ENCODE measurements around the gene ATP11A. TPM values are rescaled to one million over a fixed set of nuclear protein-coding genes. Genes with fewer than 3 reads are reported as not detected.

The ATP11A gene
- total RNA-seq, 1 donor from 2014 or later: 75.6 TPM

DNA sequence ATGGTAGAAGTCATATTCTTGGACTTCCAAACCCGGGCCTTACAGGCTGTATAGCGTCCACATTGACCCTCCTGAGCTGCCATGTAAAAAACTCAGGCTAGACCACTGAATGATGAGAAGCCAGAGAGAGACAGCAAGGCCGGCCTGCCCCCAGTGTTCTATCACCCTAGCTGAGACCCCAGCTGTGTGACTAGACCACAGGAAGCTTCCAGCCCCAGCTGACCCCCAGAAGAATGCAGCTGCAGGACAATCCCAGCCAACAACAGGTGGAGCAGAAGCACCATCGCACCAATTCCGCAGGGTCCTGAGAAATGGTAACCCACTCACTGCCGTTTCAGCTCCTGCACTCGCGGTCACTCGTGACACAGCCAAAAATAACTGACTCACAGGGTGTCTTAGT, 2.9 kb upstream of the ATP11A start:
- ATAC-seq: no peak
- no peak for DNase-seq (ENCODE audit: low spot score)
- intact Hi-C loops (cut with DNase I): no loop called here

DNA sequence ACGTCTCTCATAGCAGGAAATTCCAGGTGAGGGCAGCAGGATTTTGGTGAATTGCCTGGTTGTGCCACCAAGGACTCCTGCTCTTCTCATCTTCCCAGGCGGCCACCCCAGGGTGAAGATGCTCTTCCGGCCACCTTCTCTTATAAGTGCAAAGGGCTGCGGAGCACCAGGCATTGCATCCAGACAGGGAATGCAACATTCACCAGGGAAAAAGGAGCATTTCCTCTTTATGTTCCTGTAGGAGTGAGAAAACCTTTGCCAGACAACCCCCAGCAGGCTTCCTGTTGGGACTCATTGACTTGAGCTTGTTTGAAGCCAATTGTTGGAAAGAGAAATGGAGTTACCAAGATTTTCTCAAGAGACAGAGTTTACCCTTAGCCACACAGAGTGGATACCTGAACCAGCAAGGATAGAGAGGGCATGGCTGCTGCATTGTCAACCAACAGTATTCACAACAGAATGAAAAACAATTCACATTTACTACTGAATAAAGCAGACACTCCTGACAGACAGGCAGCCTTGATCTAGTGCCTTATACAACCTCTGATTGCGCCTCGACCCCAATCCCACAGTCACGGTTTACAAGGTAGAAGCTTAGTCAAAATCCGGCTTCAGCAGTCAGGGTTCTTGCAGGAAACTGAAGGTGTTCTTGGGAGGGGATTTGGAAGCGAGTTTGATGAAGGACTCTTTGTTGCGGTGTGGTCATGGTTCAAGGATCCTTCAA, 1.8 kb upstream of the ATP11A start:
- DNase-seq (ENCODE audit: low spot score): no peak
- intact Hi-C loops (cut with DNase I): no loop called here
- no peak for ATAC-seq

DNA sequence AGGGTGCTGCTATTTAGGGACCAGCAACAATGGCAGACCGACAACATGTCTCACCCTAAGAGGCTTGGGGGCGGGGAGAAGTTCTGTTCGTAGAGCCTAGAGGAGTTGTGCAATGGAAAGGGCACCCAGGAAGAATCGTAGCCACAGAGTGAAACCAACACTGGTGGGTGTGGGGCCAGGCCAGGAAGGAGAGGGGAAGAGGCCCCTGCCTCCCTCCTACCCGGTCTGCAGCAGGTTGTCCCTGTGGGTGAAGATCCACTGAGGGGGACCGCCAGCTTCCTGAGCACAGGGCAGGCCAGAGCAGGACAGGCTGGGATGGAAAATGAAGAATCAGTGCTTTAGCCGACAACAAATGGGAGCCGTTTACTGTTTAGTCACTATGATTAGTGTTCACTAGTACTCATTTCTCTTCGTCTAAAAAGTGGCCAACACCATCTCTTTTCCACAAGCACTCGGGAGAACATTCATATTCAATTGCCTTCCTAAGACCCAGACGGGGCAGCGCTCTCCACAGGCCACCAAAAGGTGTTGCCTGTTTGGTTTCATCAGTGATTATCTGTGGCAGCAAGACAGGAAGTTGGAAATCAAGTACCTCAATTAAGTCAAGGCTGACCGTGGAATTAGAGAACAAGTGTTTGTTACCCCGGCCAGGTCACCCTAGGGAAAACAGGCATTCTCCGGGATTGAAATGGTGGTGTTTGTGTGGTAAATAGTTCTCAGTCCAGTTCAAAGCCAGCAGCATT, 1.1 kb upstream of the ATP11A start:
- intact Hi-C loops (cut with DNase I): no loop called here
- ATAC-seq (peak; percentile 1), DNase-seq (ENCODE audit: low spot score) (no peak)

DNA sequence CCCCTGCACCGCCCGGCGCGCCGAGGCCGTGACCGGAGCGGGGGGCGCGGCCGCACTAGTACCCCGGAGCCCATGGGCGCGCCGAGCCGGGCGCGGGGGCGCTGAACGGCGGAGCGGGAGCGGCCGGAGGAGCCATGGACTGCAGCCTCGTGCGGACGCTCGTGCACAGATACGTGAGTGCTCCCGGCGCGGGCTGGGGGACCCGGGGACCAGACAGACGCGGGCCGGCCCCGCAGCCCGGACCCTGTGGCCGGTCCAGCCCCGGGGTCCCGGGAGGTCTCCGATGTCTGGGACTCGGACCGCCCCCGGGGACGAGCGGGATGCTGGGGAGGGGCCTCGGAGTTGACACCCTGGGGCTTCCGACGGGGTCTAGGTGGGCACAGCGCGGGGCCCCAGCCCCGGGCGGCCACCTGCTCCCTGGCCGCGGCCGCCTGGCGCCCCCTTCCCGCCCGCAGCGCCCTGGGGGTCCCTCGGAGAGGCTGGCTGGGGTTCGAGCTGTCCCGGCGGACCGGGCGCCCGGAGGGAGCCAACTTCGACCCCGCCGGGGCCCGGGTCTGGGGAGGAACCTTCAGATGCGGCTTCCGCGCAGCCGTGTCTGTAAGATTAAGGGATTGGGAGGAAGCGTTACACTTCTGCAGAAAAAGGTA, 568 bp downstream of the ATP11A start:
- intact Hi-C loops (cut with DNase I): no loop called here
- ATAC-seq (no peak), DNase-seq (ENCODE audit: low spot score) (peak; percentile 74)

DNA sequence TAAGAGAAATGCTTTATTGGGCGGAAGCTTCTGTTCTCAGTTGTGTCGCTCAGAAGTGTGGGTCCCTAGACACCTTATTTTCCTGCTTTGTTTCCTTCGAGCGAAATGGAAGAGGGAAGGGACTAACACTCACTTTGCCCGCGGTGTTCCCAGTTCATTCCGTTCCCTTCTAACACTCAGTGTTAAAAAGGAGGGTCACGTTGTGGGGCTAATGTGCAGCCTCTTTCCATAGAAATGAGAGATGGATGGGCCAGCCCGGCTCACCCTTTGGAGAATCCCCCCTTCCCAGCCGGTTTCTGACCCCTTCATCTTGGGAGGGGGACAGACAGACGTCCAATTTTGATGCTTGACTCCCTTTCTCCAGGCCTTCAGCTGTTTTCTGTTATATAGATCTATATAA, 2.3 kb downstream of the ATP11A start:
- intact Hi-C loops (cut with DNase I): no loop called here
- DNase-seq (ENCODE audit: low spot score) (peak; percentile 47), ATAC-seq (no peak)

DNA sequence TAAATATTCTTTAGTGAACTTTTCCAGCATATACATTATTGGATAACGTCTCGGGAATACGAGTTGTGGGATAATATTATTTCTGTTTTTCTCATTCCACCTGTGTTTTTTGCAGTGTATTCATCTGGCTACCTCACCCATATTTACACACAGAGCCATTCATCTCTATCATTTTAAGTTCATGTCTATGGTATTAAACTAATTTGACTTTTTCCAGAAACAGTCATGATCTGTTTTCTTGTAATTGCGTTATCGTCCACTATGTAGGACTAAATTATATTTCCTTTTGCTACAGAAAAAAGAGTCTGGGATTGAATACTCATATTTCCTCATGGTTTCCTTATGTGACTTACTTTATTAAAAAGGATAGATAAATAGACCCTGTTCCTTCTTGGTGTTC, 2.7 kb downstream of the ATP11A start:
- no peak for ATAC-seq
- DNase-seq (ENCODE audit: low spot score): no peak
- intact Hi-C loops (cut with DNase I): no loop called here

DNA sequence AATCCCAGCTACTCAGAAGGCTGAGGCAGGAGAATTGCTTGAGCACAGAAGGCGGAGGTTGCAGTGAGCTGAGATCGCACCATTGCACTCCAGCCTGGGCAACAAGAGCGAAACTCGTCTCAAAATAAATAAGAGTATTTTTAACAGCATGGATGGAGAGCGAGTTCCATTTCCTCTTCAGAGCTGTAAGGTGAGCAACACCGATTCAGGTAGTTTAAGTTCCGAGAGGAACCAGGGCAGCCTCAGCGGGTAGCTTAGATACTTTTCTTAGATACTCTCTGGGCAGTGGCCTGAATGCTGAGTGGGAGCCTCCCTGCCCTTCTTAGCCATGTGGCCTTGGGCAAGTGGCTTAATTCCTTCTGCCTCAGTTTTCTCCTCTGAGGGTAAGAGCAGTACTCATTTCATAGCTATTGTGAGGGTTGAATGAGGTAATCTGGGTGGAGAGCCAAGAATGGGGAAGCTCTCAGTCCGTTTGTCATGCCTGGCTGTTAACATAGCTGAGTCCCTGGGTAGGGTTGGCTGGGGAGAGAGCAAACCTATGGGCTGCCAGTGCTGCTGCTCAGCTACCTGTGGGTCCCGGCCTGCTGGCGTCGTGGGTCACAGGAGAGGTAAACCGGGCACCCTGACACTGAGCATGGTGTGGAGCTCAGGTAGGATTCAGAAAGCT, 4.1 kb downstream of the ATP11A start:
- intact Hi-C loops (cut with DNase I): no loop called here
- ATAC-seq (no peak), DNase-seq (ENCODE audit: low spot score) (peak; percentile 47)

DNA sequence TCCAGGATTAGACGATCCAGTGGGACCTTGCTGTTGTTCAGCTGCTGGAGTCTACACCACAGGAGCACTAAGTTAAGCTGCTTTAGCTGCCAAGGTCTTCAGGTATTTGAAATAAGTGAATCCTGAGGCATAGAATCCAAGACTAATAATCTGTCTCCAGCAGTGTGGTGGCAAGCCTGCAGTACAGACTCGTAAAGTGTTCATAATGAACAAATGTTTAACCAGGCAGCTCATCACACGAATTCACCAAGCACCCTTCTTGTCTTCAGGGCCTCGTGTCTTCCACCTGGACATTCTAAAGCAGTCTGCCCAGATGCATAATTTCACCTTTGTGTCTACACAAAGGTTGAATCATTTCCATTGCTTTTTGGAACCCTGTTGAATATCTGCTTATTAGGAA, 5.3 kb downstream of the ATP11A start:
- intact Hi-C loops (cut with DNase I): no loop called here
- no peak for ATAC-seq
- DNase-seq (ENCODE audit: low spot score): no peak

DNA sequence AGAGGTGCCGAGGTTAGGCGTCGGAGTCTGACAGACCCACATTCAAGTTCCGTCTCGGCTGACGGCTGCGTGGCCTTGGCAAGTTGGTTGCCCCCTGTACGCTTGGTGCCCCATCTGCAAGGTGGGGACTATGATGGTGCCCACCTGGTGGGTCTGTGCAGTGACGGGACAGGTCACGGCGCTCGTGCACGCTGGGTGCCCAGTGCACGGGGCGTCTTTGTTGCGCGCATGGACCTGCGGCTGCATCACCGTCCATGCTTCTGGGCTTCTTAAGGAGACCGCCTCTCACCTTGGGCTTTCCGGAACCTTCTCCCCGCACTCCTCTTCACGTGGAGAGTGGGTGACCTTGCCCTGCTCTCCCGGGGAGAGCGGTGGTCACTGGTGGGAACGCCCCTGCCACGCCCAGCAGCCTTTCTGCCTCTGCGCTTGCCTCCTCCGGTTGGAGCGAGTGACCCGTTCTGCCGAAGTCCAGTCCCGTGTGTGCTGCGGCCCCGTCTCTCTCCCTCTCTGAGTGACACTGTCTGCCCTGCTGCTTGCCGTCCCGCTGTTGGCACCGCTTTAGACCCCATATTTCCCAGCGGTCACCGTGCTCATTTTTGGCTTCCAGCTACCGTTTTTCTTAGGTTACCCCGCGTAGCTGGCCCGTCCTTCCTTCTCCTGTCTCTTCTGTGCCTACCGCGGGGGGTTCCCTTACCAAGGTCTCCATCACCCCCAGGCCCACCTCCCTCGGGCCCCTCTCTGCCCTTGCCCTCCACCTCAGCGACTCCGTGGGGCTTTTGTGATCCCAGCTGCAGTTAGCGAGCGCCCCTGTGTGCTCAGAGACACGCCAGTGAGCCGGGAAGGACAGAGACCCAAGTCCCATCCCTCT, 6.4 kb downstream of the ATP11A start:
- ATAC-seq (no peak), DNase-seq (ENCODE audit: low spot score) (peak; percentile 54)
- intact Hi-C loops (cut with DNase I): no loop called here

DNA sequence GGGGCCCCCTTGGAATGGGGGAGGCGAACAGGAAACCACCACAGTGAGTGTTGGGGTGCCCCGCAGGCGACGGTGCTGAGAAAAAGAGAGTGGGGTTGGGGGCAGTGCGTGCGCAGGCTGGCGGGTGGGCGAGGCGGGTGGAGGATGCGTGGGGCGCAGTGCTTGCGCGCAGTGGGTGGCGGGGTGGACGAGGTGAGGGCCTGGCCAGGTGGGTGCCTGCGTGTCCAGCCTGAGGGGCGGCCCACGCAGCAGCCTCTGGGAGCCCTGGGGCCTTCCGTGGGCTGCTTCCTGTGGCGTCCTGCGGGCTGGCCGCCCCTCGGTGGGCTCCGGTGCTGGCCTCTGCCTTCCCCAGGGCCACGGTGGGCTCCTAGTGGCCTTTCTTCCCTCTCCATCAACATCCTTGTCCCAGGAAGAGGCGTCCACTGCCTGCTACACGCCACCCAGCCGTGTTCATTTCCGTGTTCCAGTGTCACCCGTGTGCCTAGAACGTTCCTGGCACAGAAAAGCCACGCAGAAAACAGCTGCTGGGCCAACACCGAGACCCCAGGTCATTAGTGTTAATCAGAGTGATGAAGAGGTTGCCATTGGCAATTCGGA, 7.1 kb downstream of the ATP11A start:
- DNase-seq (ENCODE audit: low spot score): peak; percentile 30
- intact Hi-C loops (cut with DNase I): no loop called here
- no peak for ATAC-seq

DNA sequence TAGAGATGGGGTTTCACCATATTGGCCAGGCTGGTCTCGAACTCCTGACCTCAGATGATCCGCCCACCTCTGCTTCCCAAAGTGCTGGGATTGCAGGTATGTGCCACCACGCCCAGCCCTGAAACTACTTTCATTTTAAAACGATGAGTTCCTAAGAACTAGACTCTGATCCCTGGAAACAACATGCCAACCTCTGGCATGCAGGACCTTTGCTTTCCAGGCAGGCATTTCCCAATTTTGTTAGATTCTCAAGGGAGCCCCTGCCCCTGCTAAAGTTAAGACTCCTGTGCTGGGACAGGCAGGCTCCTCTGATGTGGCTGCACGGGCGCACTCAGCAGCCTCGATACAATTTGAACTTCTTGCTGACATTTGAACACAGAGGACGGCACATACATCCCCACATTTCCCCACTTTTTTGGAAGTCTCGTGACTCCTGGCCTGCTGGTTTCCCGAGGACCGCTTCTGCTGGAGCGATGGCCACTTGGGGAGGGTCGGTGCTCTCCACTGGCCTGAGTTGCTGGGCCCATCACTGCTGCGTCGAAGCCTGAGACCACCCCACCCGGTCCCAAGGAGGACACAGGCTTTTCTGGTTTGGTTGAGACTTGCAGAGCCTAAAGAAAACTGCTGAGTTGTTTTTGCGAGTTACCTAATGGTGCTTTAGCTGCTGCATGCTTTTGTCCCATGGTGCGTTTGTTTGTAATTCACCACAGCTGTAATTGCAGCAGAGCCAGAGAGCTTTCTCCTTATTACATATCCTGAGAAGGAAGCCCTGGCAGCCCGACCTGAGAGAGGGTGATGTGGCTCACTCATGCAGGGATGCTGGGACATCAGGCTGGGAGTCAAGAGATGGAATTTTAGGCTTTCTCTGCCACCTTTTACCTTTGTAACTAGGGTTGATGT, 8.2 kb downstream of the ATP11A start:
- intact Hi-C loops (cut with DNase I): no loop called here
- peak; percentile 78 for ATAC-seq
- DNase-seq (ENCODE audit: low spot score): peak; percentile 53

DNA sequence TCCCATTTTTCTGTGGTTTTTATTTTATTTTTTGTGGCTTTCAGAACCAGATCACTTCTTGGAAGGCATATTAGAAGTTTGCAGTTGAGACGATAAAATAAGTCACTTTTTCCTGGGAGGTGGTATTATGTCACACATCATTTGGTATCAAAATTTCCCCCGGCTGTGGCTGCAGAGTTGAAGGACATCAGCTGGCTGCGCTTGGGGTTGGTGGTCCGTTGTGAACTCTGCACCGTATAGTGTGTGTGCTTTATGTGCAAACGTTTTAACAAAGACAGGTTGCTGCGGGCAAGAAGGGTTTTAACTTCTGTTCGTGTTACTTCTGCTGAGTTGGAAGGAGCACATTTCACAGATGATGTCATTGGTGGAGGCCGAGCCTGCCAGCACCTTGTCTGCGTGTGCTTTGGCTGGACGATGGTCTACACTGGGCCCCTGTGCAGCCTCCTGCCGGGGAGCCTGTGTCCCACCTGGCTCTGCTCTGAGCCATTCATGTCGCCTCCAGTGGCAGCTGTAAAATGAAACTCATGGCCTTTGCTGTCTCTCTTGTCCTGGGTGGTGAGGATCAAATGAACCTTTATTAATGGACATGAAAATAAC, 9.6 kb downstream of the ATP11A start:
- ATAC-seq (no peak), DNase-seq (ENCODE audit: low spot score) (no peak)
- intact Hi-C loops (cut with DNase I): no loop called here

DNA sequence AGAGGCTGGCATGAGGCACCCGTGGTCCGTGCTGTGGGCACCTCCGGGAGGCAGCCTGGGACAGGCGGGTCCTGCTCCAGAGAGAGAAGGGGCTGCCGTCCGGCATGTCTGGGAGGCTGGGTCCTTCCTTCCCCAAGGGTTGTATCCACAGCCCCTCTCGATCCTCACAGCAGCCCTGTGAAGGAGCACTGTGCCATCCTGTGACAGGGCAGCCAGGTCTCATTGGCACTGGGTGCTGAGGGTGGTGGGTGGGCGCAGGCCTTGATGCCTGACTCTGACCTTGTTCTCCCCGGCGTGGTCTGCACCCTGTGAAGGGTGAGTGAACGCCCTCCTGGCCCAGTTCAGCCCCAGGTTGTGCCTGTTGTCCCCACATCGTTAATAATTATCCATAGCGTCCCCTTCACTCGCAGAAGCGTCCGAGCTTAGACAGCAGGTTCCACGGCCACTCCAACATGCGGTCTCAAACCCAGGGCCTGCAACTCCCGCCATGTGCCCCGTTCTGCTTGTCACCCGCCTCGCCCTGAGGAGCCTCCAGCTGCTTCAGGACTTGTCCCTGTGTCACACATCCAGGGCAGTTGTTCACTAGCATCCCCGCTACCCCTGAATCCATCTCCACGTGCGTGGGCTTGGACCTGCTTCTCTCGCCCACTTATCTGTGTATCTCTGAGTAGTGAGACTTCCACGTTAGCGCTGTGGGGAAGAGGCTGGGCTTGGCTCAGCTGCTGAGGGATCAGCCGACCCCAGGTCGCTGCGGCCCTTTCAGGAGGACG, 10.6 kb downstream of the ATP11A start:
- ATAC-seq (no peak), DNase-seq (ENCODE audit: low spot score) (peak; percentile 53)
- intact Hi-C loops (cut with DNase I): no loop called here

DNA sequence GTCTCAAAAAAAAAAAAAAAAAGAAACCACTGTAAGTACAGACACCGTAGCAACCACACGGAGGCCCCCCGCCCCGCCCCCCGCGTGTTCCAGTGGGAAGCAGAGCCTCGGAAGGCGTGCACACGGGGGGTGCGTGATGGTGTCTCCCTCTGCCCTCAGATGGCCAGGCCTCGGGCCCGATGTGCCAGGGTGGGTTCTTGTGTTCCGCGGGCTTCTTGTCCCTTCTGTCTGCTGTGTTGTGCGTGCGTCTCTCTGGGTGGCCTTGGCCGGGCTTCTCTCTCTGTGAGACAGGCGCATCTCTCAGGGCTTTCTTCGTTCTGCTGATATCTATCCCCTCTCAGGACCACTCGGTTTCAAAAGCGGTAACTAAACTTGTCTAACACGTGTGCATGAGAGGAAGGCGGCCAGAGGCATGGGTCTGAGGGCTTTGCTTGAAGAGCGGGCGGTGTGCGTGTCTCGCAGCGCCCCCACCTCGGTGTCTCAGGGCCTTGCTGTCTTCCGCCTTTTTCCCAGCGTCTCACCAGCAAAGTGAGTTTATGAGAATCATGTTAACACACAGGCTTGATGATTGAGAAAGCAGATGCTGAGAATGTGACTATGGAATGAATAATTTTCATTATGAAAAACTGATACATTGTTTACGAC, 12.6 kb downstream of the ATP11A start:
- intact Hi-C loops (cut with DNase I): no loop called here
- ATAC-seq: no peak
- DNase-seq (ENCODE audit: low spot score): peak; percentile 44

DNA sequence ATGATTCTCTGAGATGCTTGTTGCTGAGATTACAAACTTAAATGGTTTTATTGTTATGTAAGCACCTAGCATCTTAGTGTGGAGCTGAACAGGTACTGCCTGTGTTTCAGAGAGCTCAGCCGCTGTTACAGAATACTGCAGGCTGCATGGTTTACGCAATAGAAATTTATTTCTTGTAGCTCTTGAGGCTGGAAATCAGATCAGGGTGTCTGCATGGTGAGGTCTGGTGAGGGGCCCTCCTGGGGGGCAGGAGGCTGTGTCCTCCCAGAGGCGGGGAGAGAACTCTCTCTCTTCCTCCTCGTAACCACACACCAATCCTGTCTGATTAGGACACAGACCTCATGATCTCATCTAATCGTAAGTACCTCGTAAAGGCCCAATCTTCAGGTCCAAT, 13.1 kb downstream of the ATP11A start:
- intact Hi-C loops (cut with DNase I): no loop called here
- DNase-seq (ENCODE audit: low spot score) (no peak), ATAC-seq (no peak)
